PC-9 (cell line): ENCODE data around the gene DRAXIN.

ENCODE experiments used
- EZH2 ChIP-seq: fragments of 200-600 bp; sonication (generic); IDR thresholded peaks from 2 replicates; pipeline ENCODE4 v1.8.0; 2017; ENCODE audit warnings: antibody characterized with exemption, low read depth
- TF ChIP-seq, protein P1 (sequence below): fragments of 200-600 bp; sonication (generic); conservative IDR thresholded peaks from 2 replicates; pipeline ENCODE4 v1.6.1; 2017; ENCODE audit warnings: mixed run types, antibody characterized with exemption, mild to moderate bottlenecking, moderate library complexity

DNA sequence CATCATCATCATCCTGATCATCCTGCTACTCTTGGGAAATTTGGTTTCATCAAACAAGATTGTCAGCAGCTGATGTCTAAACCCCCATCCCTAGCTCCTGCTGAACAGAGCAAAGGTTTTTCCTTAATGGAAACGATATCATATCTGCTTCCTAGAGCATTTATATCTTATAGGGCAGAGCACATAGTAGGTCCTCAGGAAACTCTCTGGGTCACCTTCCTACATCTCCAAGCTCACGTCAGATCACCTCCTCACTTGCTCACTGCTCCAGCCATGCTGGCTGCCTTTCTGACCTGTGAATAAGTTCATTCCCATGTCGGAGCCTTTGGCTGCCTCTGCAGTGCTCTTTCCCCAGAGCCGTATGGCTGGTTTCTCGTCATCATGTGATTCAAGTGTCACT lies 47.7 kb upstream of the DRAXIN start:
- TF ChIP-seq, protein P1, sequence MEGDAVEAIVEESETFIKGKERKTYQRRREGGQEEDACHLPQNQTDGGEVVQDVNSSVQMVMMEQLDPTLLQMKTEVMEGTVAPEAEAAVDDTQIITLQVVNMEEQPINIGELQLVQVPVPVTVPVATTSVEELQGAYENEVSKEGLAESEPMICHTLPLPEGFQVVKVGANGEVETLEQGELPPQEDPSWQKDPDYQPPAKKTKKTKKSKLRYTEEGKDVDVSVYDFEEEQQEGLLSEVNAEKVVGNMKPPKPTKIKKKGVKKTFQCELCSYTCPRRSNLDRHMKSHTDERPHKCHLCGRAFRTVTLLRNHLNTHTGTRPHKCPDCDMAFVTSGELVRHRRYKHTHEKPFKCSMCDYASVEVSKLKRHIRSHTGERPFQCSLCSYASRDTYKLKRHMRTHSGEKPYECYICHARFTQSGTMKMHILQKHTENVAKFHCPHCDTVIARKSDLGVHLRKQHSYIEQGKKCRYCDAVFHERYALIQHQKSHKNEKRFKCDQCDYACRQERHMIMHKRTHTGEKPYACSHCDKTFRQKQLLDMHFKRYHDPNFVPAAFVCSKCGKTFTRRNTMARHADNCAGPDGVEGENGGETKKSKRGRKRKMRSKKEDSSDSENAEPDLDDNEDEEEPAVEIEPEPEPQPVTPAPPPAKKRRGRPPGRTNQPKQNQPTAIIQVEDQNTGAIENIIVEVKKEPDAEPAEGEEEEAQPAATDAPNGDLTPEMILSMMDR, result no peak
- no peak for TF ChIP-seq EZH2
